CD4-positive, alpha-beta T cell (primary cell): ENCODE results near the gene DTNB. TPM values are rescaled to one million over a fixed set of nuclear protein-coding genes. Genes with fewer than 3 reads are reported as not detected.

ENCODE experiments used
- ATAC-seq: fragments of 200-7000 bp; cut with Tn5 transposase; one replicate; pipeline ENCODE4 v1.10.0; 2022; ENCODE audit warnings: mild to moderate bottlenecking; ENCODE audit not compliant: poor library complexity
- CTCF ChIA-PET: fragments of 350-600 bp; sonication (Branson Sonifier 250); formaldehyde crosslinking; loops from one replicate; lab custom pipeline; 2021; ENCODE audit warnings: antibody characterized with exemption, inconsistent platforms; lab: Charles Lee
- POLR2A ChIA-PET: fragments of 350-600 bp; sonication (Branson Sonifier 250); formaldehyde crosslinking; loops from one replicate; lab custom pipeline; 2021; ENCODE audit warnings: antibody characterized with exemption, inconsistent platforms; lab: Charles Lee
- DNase-seq, 14 experiments: peaks; one replicate each; pipeline ENCODE4 v3.0.0-alpha.2; 2013 to 2020; ENCODE audit warnings: mixed read lengths in 2 of 14
- H3K27ac ChIP-seq, 2 donors: one replicate each; pipeline versions ENCODE4 v1.5.1 to v1.7.0; 2013; ENCODE audit warnings: low read length in 2 of 2, low read depth in 1 of 2, mild to moderate bottlenecking in 1 of 2
- H3K27me3 ChIP-seq, 2 experiments: 1 replicate in 1 of 2; 2 replicates in 1 of 2; pipeline versions ENCODE4 v1.6.1 to v1.7.0; 2013; ENCODE audit warnings: low read length in 2 of 2, control low read depth in 1 of 2, mild to moderate bottlenecking in 1 of 2, moderate library complexity in 1 of 2; ENCODE audit not compliant: insufficient read depth in 2 of 2, control insufficient read depth in 1 of 2
- H3K36me3 ChIP-seq: one replicate; pipeline ENCODE4 v1.6.1; 2013; ENCODE audit warnings: low read length, control low read depth; ENCODE audit not compliant: insufficient read depth
- H3K4me1 ChIP-seq: one replicate; pipeline ENCODE4 v1.6.1; 2013; ENCODE audit warnings: low read length, control low read depth; ENCODE audit not compliant: insufficient read depth
- H3K4me3 ChIP-seq: one replicate; pipeline ENCODE4 v1.5.1; 2013; ENCODE audit warnings: mild to moderate bottlenecking, low read length, moderate library complexity
- H3K9me3 ChIP-seq, 2 experiments: 1 replicate in 1 of 2; 2 replicates in 1 of 2; pipeline versions ENCODE4 v1.6.1 to v1.7.0; 2013; ENCODE audit warnings: low read length in 2 of 2, mild to moderate bottlenecking in 2 of 2, control low read depth in 1 of 2, moderate library complexity in 1 of 2; ENCODE audit not compliant: control insufficient read depth in 1 of 2, insufficient read depth in 1 of 2
- H3K27ac Mint-ChIP-seq: one replicate; pipeline ENCODE4 v1.8.0; 2020; ENCODE audit warnings: mixed read lengths
- H3K27me3 Mint-ChIP-seq: one replicate; pipeline ENCODE4 v1.8.0; 2021; ENCODE audit warnings: mixed read lengths
- H3K36me3 Mint-ChIP-seq: one replicate; pipeline ENCODE4 v1.8.0; 2021; ENCODE audit warnings: low read depth, mixed read lengths
- H3K4me1 Mint-ChIP-seq: one replicate; pipeline ENCODE4 v1.8.0; 2021; ENCODE audit warnings: low read depth, mixed read lengths
- H3K4me3 Mint-ChIP-seq: one replicate; pipeline ENCODE4 v1.8.0; 2020; ENCODE audit warnings: mild to moderate bottlenecking, mixed read lengths
- H3K9me3 Mint-ChIP-seq: one replicate; pipeline ENCODE4 v1.8.0; 2020; ENCODE audit warnings: mixed read lengths
- intact Hi-C, 2 experiments: fragments of 100-400 bp; cut with DNase I in 1 of 2; cut with micrococcal nuclease in 1 of 2; formaldehyde crosslinking; loops; one replicate each; pipeline versions ENCODE4 v1.15.1 to v1.9.0; 2023 to 2025; cut with DNase I, micrococcal nuclease
- total RNA-seq, 174 experiments: library from RNA in 2 of 174; stranded (reverse) in 2 of 174; gene quantifications; one replicate each; pipeline ENCODE4 v1.2.3 and lab custom pipeline; 2021 to 2026
- TF ChIP-seq, protein P1 (sequence below): fragments of 200-600 bp; IDR thresholded peaks from one replicate; pipeline ENCODE4 v1.8.0; 2022; ENCODE audit warnings: antibody characterized with exemption, mild to moderate bottlenecking

DTNB gene
- total RNA-seq, 2 experiments from 2014 or later: 30.1 to 33.6 TPM

GRCh38 chr2:25654801-25655200 lies 18.6 kb downstream of the DTNB start:
- H3K9me3 Mint-ChIP-seq: no peaks in the 10 kb centered on the region
- POLR2A ChIA-PET: no interaction called here
- TF ChIP-seq, protein P1, sequence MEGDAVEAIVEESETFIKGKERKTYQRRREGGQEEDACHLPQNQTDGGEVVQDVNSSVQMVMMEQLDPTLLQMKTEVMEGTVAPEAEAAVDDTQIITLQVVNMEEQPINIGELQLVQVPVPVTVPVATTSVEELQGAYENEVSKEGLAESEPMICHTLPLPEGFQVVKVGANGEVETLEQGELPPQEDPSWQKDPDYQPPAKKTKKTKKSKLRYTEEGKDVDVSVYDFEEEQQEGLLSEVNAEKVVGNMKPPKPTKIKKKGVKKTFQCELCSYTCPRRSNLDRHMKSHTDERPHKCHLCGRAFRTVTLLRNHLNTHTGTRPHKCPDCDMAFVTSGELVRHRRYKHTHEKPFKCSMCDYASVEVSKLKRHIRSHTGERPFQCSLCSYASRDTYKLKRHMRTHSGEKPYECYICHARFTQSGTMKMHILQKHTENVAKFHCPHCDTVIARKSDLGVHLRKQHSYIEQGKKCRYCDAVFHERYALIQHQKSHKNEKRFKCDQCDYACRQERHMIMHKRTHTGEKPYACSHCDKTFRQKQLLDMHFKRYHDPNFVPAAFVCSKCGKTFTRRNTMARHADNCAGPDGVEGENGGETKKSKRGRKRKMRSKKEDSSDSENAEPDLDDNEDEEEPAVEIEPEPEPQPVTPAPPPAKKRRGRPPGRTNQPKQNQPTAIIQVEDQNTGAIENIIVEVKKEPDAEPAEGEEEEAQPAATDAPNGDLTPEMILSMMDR: no peak
- H3K4me1 Mint-ChIP-seq: peaks cover 39% of the 10 kb centered on the region
- intact Hi-C loops: no loop called here
- H3K27ac Mint-ChIP-seq: no peak overlapping the region
- H3K27me3 Mint-ChIP-seq: no peaks in the 10 kb centered on the region
- no peak for DNase-seq
- H3K27ac ChIP-seq: no peak overlapping the region
- H3K4me3 Mint-ChIP-seq: no peak overlapping the region
- no peak for ATAC-seq
- no peak overlapping the region for H3K4me3 ChIP-seq
- H3K4me1 ChIP-seq: no peaks in the 10 kb centered on the region
- no peaks in the 10 kb centered on the region for H3K9me3 ChIP-seq
- H3K27me3 ChIP-seq: no peaks in the 10 kb centered on the region
- CTCF ChIA-PET: no interaction called here
- peaks cover 6% of the 10 kb centered on the region for H3K36me3 ChIP-seq
- H3K36me3 Mint-ChIP-seq: peaks cover 24% of the 10 kb centered on the region

DNA sequence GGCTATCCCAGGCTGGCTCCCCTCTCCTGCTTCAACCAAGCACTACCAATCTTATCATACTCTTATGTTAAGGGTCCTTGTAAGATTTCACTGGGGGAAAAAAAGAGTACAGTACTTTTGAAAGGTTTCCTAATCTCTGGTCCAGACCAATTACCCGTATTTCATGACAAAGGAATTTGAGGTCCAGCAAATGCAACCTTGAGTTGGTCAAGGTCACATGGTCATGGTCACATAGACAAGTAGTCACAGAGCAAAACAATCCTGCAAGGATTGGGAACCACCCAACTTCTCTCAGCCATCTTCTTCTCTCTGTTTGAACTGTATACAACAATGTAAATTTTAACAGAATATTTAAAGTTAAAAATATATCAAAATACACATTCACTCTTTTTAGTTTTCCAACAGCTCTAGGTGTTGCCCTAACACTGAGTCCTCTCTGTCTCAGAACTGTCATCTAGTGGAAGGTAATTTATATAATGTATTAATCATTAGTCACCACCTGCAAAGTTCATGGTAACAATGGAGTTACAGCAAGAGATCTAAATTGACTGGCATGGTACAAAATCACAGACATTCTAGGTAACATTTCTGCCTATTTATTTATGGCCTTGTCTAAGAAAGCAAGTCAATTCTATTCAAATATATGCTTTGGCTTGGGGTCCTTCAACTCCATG lies 21.5 kb downstream of the DTNB start:
- DNase-seq: no peak
- no peak overlapping the region for H3K27ac Mint-ChIP-seq
- TF ChIP-seq, protein P1: no peak
- H3K4me3 Mint-ChIP-seq: no peak overlapping the region
- ATAC-seq: no peak
- Histone ChIP-seq H3K36me3 (peaks cover 8% of the 10 kb centered on the region), H3K27me3 (no peaks in the 10 kb centered on the region), H3K9me3 (no peaks in the 10 kb centered on the region), H3K4me3 (no peak overlapping the region), H3K4me1 (no peaks in the 10 kb centered on the region), H3K27ac (no peak overlapping the region)
- POLR2A ChIA-PET: no interaction called here
- peaks cover 28% of the 10 kb centered on the region for H3K36me3 Mint-ChIP-seq
- H3K4me1 Mint-ChIP-seq: peaks cover 24% of the 10 kb centered on the region
- H3K9me3 Mint-ChIP-seq: no peaks in the 10 kb centered on the region
- H3K27me3 Mint-ChIP-seq: no peaks in the 10 kb centered on the region
- intact Hi-C loops: no loop called here
- CTCF ChIA-PET: no interaction called here

DNA sequence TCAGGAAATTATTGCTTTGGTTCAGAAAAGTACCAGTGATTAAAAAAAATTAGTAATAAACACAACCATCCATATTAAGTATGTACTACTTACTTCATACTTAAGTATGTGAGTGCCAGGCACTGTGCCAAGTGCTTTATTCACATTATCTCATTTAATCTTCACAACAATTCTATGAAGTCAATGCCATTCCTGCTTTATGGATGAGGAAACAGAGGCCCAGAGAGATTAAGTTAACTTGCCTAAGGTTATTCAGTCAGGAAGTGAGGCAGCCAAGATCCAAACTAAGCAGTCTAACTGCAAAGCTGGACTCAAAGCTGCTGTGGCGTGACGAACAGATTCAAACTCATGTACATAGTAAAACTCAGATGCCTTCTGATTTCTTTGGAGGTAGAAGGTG lies 22.3 kb downstream of the DTNB start:
- no peak overlapping the region for H3K4me3 Mint-ChIP-seq
- ATAC-seq (no peak), DNase-seq (no peak)
- CTCF ChIA-PET: no interaction called here
- Histone ChIP-seq H3K4me3 (no peak overlapping the region), H3K27me3 (no peaks in the 10 kb centered on the region), H3K9me3 (no peaks in the 10 kb centered on the region), H3K36me3 (peaks cover 8% of the 10 kb centered on the region), H3K4me1 (no peaks in the 10 kb centered on the region), H3K27ac (no peak overlapping the region)
- peaks cover 17% of the 10 kb centered on the region for H3K4me1 Mint-ChIP-seq
- no peaks in the 10 kb centered on the region for H3K27me3 Mint-ChIP-seq
- peaks cover 34% of the 10 kb centered on the region for H3K36me3 Mint-ChIP-seq
- intact Hi-C loops: no loop called here
- no peak overlapping the region for H3K27ac Mint-ChIP-seq
- H3K9me3 Mint-ChIP-seq: no peaks in the 10 kb centered on the region
- POLR2A ChIA-PET: no interaction called here
- TF ChIP-seq, protein P1: no peak
